IPS DF 4.7 (cell line): ENCODE data around the gene TNC.

Experiments
- DNase-seq: peaks from one replicate; pipeline ENCODE4 v3.0.0-alpha.2; 2013; ENCODE audit warnings: low spot score; ENCODE audit errors: extremely low read depth

TNC gene

DNA sequence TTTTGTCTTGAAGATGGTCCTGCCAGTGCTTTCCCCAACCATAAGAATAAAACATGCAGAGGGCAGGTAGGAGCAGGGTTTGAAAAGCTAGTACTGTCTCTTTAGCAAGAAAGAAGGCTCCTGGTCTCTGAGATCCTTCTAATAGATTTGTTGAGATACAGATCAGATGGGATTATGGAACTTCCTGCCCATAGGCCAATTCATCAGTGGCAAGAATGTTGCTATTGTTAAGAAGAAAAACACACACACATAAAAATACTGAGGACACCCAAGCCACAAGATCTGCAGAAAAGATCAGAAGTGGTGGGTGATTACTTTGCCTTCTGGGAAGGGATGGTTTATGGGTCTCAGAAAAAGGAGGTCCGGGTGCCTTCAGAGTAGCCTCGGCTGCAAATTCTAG is 59.8 kb downstream of the TNC start:
- no peak for DNase-seq

DNA sequence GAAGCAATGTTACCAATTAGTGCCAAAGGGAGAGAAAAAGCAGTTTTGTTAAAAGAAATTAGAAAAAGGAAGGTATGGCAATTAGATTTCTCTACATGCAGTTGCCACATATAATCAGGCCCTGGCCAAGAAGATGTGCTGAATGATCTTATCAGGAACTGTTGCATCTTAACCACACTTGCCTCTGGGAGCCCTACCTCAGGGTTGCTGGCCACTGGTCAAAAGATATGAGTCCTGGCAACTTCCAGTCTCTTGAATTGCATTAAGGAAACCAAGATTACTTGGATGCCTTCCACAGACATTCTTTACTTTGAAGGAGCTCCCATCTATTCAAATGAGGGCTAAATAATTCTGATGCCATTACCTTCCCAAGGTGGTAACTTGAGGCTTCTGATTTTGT is 60.4 kb downstream of the TNC start:
- no peak for DNase-seq

DNA sequence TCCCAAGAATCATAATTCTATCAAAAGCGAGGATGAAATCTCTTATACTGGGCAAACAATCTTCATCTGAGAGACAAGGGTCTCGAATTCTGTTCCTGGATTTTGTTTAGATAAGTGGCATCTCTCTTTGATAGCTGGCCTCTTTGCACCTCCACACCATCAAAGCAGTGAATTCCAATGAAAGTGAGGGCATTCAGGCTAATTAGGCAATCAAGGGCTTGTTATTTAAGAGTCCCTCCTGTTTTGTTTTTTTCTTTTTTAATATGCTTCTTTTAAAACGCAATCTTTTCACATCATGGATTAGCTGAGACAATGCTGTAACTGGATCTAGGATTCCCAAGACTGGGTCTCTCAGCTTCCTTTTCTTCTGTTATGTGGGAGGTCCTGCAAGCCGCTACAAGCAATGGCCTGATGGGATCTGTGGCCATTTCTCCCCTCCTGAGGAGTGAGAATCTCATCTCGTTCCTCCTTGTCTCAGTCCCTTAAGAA is 67.9 kb downstream of the TNC start:
- no peak for DNase-seq

DNA sequence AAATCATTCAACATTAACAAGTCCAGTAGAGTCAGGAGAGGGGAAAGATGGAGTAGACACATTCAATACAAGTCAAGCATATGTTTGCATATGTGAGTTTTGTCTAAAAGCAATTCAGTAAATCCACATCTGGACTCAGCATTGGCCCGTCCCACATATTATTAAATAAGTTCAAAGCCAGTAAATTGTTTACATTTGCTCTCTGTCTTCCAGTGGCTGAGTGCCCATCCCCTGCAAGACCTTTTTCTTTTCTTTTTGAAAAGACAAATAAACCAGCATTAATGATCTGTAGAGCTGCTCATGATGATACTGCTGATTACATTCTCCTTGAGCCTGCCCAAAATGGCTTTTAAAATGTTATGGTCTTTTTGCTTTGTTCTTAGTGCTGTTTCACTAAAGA is 71.1 kb downstream of the TNC start:
- DNase-seq, result no peak

DNA sequence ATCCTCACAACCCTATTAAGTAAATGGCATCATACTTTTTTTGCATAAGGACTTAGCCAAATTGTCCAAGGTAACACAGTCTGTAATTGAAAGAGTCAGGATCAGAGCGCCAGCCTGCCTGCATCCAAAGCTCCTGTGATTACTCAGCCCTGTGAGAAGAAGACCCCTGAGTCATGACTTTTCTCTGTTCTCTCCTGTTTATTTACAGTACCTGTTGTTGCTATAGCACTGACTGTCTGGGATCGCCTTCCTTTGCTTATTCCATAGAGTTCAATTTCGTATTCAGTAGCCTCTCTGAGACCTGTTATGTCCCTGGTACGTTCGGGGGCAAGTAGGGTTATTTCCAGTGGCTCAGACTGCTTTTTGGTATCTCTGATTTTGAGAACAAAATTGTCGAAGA is 71.8 kb downstream of the TNC start:
- no peak for DNase-seq

DNA sequence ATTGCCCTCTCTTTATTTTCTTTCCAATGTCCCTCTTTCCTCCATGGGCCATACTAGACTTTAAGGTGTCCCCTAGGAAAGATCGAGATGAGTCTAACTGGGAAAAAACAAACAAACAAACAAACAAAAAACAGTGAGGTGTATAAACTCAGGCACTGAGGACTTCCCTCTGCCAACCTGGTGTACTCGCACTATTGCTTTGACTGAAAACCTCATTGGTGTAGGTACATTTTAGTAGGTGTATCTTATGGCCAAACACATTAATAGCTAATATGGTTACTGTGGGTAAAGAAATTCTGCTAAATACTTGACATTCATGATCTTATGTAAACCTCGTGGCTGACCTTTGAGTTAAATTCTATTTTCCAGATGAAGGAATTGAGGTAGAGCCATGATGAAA is 74.3 kb downstream of the TNC start:
- DNase-seq, result no peak

DNA sequence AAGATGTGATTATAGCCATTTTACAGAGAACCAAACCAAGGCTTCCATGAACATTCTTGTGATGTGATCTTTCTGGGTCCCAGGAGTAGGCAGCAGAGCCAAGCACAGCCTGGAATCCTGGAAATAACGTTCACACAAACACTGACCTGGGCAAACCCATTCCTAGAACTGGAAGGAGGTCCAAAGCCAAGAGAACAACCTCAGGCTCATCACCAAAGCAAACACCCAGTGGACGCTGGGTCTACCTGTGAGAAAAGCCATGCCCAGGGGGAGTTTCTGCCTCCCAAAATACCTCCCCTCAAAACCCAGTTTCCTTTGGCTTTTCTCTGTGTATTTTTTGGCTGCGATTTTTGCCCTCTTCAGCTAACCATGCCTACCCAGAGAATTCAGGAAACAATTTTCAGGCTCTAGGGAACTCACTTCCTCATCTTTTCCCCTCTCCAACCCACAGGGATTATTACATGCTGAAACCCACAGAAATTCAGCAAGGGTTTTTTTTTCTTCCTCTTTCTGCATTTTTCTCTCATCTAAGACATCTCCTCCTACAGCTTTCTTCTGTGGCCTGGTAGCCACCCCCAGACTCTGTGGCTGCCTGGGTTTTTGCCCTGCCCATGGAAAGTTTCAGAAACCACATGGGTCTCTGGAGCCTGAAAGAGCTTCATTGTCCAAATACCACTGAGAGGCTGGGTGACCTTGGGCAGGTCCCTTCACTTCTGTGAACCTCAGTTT is 75.0 kb downstream of the TNC start:
- DNase-seq, result no peak

DNA sequence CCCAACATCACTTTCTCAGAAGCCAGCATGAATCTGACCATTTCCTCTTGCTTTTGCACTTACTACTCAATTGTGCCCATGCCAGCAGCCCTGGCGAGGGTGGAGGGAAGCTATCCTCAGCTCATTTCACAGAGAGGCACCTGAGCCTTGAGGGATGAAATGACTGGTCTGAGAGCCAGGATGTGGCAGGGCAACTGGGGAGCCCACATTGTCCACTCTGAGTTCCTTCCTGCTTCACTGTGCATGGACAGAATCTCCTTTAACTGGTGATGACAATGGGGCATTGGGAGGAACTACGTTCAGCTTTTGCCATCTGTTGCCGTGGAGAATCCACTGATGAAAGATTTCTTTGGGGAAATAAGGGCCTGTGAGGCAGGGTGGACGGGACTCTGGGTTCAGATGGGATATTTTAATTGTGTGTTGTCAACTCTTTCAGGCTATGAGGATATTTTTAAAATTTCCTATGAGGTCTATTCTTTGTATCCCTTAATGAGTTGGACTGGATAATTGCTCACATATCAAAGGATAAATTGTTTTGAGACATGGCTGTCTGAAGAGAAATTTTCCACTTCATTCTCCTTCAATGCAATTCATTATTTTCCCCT is 78.3 kb downstream of the TNC start:
- DNase-seq, result no peak

DNA sequence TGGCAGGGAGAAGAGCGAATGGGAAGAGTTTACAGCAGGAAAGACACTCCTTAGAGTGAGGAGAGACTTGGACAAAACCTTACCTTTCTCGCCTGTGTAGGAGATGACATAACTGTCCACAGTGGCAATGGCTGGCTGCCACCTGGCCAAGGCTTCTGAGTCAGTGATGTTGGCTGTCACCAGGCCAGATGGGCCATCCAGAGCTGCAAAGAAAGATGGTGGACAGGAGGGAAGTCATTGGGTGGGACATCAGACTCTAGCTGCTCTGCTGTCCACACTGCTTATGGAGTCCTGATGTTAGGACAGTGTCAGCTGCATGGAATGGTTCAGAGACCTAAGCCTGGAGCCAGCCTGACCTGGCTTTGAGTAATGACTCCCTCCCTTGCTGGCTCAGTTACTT is 79.8 kb downstream of the TNC start:
- DNase-seq, result no peak

DNA sequence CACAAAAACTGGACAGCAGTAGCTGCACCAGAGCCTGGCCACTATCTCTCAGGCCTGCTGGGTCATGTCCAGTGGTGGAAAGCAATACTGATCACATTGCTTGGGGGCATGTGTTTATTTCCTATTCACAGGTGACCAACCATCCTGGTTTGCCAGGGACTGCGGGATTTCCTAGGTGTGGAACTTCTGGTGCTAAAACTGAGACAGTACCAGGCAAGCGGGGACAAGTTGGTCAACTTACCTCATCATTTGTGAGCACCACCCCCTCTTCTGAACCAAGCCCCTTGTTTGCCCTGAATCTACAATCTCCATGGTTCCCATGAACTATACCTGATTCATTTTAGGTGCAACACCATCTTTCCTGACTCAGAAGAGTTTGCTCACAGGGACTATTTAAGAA is 81.3 kb downstream of the TNC start:
- DNase-seq, result no peak

DNA sequence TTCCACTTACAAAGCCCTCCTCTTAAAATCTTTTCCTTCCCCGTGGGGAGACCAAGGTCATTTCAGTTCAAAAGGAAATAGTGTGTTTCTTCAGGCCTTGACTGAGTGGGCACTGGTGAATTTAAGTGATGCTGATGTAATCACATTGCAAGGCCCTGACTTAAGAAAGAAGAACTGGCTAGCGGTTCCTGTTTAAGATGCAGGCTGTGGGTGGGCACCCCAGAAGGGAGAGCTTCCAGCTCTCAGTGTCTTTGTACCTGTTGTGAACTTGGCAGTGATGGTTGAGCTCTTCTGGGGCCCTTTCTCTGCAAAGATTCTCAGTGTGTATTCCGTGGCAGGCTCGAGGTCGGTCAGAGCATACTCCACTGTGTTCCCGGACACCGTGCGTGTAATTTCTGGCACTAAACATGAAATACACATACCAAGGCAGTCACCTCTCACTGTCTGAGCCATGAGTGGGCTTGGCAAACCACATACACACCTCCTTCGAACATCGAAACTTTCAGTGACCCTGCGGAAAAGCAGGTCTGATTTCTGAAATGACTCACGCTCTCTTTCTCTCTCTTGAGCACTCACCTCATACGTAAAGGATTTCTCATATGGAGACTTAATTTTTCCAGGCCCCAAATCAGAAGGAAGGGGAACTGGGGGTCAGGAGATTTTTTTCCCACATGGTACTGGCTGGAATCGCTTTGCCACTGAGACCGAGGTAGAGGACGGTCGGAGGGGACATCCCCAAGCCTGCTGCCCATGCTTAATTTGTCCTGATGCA is 81.9 kb downstream of the TNC start:
- no peak for DNase-seq

DNA sequence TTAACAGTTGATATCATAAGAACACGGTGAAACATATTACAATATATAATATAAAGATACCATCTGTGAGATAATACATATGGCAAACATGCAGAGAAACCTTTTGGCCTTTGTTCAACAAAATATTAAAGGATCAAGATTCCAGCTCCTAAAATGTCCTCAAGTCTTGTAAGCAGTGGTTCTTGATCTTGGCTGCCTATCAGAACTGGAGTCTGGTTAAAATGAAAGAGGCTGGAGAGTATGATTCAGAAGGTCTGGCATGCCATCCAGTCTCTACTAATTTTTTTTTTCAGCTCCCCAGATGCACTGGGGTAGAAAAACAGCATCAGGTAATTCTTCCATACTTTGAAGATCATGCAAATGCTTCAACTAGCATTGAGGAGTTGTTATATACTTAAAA is 83.2 kb downstream of the TNC start:
- DNase-seq, result no peak

DNA sequence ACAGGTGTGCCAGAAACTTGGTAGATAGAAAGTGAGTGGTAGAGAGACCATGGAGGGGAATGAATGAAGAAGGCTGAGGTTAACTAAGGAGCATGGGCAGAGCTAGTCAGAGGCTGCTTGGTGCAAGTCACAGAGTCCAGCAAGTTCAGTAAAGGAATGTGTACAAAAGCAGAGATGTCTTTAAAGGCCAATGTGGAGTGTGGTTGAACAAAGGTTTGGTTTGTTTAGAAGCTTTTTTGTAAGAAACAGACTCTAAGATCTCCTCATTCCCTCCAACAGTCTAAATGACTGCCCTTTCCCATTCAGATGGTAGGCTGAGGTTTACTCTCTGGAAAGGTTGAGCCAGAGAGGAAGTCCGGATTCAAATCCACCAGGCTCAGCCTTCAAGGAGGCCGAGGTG is 84.2 kb downstream of the TNC start:
- DNase-seq, result no peak

DNA sequence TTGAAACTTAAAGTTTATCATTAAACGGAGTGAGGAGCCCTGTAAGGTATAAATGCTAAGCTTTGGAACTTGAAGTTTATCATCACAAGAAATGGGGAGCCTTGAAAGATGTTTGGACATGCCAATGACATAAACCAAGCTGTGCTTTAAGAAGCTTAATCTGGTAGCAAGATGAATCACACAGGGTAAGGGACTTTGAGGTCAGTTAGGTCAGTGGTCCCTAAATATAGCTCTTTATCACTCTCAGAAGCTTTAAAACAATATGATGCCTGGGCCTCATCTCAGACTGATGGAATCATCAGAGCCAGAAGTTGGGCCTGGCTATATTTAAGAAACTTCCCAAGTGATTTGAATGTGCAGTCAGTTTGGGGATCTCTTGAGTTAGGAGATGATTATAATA is 85.7 kb downstream of the TNC start:
- no peak for DNase-seq

DNA sequence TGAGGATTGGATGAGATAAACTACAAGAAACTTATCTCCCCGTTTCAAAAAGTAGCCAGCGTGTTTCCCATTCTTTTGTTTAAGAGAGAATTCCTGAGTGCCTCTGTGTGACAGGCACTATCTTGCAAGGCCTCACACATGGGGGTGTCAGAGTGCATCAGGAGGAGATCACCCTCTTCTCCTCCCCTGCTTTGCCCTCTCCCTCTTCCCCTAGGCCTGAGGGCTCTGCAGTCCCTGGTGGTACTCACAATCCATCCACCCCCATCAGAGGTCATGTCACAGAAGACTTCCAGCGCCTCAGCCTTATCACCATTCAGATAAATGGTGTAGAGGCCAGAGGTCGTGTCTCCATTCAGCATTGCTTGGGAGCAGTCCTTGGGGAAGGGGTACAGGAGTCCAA is 88.0 kb downstream of the TNC start:
- no peak for DNase-seq

DNA sequence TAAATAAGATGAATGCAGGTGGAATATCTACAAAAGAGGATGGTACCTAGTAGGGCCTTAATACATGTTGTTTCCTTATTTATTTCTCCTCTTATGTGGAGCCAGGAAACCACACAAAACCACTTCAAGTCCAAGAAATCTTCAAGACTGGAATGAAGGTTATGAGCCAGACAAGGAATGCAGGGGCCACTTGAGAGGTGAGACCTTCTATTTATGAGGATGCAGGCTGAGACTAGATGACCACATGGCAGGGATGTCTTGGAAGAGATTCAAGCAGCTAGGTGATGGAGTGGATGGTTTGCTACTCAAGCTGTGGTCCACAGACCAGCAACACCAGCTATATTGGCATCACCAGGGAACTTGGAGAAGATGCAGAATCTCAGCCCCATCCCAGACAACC is 92.2 kb downstream of the TNC start:
- DNase-seq, result no peak

DNA sequence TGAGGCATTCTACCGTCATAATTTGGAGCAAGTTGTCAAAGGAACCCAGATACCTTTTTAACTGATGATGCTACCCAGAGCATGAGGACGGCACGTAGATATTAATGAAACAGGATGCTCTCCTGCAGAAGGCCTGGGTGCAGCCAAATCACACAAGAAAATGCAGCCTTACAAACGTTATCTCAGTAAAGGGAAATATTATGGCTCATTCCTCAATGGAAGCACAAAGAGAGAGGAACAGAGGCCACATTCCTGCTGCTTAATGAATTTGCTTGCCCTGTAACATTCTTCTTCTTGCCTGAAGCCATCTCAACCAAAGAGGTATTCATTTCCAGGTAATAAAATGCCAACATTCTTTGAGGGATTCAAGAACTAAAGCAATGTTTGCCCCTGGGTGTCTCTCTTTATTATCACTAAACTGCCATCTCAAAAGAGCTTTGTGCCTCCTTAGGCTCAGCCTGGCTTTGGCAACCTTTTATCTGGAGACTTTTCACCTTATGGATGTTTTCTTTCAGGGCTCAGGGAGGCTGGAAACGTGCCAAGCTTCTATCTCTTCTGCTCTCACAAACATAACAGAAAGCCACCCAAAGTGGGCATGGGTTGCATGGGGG is 92.9 kb downstream of the TNC start:
- DNase-seq, result no peak

DNA sequence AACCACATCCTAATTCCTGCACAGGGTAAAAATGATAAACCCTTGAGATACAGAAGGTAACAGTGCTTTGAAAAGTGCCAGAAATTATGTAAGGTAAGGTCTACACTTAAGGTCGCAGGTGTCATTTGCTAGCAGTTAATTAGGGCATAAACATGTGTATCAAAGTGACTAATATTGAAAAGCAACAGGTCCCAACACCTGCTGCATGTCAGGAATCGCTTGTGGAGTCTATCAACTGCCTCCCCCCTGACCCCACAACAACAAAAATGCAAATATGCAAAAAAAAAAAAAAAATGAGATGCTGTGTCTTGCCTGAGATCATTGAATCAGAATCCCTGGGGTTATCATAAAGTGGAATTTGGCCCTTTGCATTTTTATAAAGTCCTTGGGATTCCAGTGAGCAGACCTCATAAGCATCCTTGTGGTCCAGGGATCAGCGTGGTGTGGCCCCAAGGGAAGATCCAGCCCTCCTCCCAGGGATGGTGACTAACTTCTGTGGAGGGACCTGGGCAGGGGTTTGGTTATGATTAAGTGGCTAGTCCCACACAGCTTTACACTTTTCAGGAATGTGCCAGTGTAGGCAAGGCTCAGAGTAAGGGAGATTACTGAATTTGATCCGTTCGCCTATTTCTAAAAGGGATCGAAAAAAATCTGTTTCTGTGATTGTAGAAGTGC is 95.1 kb downstream of the TNC start:
- DNase-seq, result no peak

DNA sequence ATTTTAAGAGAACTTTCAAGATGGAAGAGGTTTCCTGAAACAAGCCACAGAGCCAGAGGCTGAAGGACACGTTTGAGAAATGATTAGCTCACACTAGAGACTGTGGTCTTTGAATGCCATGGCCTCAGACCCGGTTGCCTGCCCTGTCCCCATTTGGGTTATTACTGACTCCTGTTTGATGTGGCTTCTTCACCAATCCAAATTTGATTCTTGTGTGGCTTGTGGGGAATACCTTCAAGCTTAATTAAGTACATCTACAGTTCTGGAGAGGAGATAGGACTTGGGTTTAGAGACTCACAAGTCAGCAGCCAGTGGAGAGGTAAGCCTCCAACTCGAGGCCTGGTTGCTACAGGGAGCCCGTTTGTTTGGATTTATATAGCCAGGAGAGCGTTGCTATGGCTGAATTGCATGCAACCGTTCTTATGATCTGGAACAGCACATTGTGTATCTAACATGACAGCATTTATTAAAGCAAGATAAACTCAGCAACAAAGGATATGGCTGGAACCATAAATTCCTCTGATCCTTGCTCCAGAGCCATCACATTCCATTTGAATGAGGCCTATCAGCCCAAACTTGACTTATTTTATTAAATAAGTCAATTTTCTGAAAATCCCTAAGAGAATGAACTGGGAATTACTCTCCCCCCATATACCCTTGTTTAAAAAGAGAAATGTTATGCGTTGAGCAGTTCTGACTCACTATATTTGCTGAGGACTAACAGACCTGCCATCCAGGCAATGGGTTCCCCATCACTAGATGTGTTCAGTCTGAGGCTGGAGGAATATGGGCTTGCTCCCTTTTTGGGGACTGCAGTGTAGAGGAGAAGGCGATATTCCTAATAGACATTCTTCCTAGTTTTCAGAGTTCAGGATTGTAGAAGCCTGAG is 99.2 kb downstream of the TNC start:
- no peak for DNase-seq

DNA sequence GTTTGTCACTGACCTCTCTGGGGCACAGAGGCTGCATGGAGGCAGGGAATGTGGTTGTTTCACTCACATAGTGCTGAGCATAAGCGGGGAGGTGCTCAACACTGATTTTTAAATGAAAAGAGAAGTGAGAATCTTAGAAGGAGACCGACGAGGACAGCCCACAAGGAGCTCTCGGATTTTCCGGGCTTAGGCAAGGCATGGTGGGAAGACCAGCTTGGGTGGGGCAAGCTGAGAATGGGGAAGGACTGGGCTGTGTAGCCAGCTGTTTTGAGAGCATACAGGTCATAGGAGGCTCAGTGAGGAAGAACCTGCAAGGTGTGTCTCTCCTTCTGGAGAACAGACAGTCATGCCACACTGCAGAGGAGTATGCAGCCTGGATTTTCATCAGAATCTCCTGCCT is 101.6 kb downstream of the TNC start:
- no peak for DNase-seq
